K562 (cell line): ENCODE results near the gene PSMB7. TPM values are rescaled to one million over a fixed set of nuclear protein-coding genes. Genes with fewer than 3 reads are reported as not detected.

Experiments used
- ATAC-seq: fragments of 200-7000 bp; cut with Tn5 transposase; 3 replicates; pipeline ENCODE4 v1.9.1; 2020; ENCODE audit warnings: moderate library complexity
- BruUV-seq: library from RNA; stranded (reverse); fragments of 400-500 nt; replicated peaks from 2 replicates; lab custom pipeline; 2021; lab: Mats Ljungman, UMichigan
- CTCF ChIA-PET: fragments of 300-600 bp; formaldehyde crosslinking; extraction: SDS; loops from one replicate; lab custom pipeline; 2021; ENCODE audit warnings: low intra/inter-chr PET ratio; lab: Yijun Ruan, JAX
- POLR2A ChIA-PET: fragments of 300-600, 350-650 bp; sonication (Branson Sonifier 250); formaldehyde crosslinking; extraction: SDS; loops from one replicate; lab custom pipeline; 2021; ENCODE audit warnings: antibody characterized with exemption, inconsistent platforms; lab: Yijun Ruan, JAX
- DNase-seq, 4 experiments: peaks; one replicate each; pipeline versions ENCODE4 v3.0.0 to v3.0.0-alpha.2; 2011 to 2018; ENCODE audit warnings: low spot score in 3 of 4, mixed read lengths in 3 of 4; ENCODE audit errors: extremely low read depth in 1 of 4
- FAIRE-seq: peaks from 2 replicates; lab custom pipeline; 2011; peaks lifted over from hg19 to GRCh38; lab: Jason Lieb, UNC
- H2AFZ ChIP-seq: 2 replicates; pipeline ENCODE4 v1.6.0; 2011; ENCODE audit warnings: low read depth, low read length, control low read depth, inconsistent platforms
- H3K27ac ChIP-seq: fragments of 200-600 bp; 3 replicates; pipeline ENCODE4 v1.8.0; 2011; ENCODE audit warnings: low read depth, mild to moderate bottlenecking, control low read depth, inconsistent platforms, low read length, moderate library complexity, mixed read lengths; ENCODE audit errors: extremely low read depth
- H3K27me3 ChIP-seq, 2 experiments: fragments of 300-600 bp in 1 of 2; 2 replicates in 1 of 2; 3 replicates in 1 of 2; pipeline versions ENCODE4 v1.6.0 to v1.8.0; 2011; ENCODE audit warnings: inconsistent platforms in 2 of 2, low read length in 2 of 2, mild to moderate bottlenecking in 1 of 2, mixed read lengths in 1 of 2, moderate library complexity in 1 of 2; ENCODE audit not compliant: control insufficient read depth in 2 of 2, insufficient read depth in 2 of 2
- H3K36me3 ChIP-seq: fragments of 300-600 bp; 3 replicates; pipeline ENCODE4 v1.8.0; 2011; ENCODE audit warnings: mild to moderate bottlenecking, low read length, inconsistent platforms; ENCODE audit not compliant: control insufficient read depth, insufficient read depth
- H3K4me1 ChIP-seq, 2 experiments: fragments of 200-600 bp in 1 of 2; replicated peaks in 1 of 2; 2 replicates in 1 of 2; 3 replicates in 1 of 2; pipeline versions ENCODE4 v1.5.1 to v1.8.0; 2011; ENCODE audit warnings: inconsistent platforms in 2 of 2, low read length in 2 of 2, mild to moderate bottlenecking in 1 of 2, mixed read lengths in 1 of 2, moderate library complexity in 1 of 2; ENCODE audit not compliant: control insufficient read depth in 2 of 2, insufficient read depth in 2 of 2
- H3K4me2 ChIP-seq: 2 replicates; pipeline ENCODE4 v1.6.1; 2011; ENCODE audit warnings: low read length, control low read depth, inconsistent platforms, mixed read lengths; ENCODE audit not compliant: insufficient read depth
- H3K4me3 ChIP-seq: fragments of 200-600 bp; sonication (generic), shearing (Covaris generic); 2 replicates; pipeline ENCODE4 v1.5.1; 2016; ENCODE audit warnings: control low read depth, inconsistent platforms
- H3K79me2 ChIP-seq: fragments of 200-600 bp; 3 replicates; pipeline ENCODE4 v1.8.0; 2011; ENCODE audit warnings: low read length, inconsistent platforms; ENCODE audit not compliant: control insufficient read depth, insufficient read depth
- H3K9ac ChIP-seq, 2 experiments: 2 replicates each; pipeline versions ENCODE4 v1.6.0 to v1.6.1; 2011; ENCODE audit warnings: low read depth in 2 of 2, low read length in 2 of 2, control low read depth in 1 of 2, inconsistent platforms in 1 of 2, mild to moderate bottlenecking in 1 of 2, mixed read lengths in 1 of 2; ENCODE audit not compliant: insufficient read depth in 1 of 2
- H3K9me1 ChIP-seq: one replicate; pipeline ENCODE4 v1.6.0; 2011; ENCODE audit warnings: inconsistent platforms, mild to moderate bottlenecking, low read length, moderate library complexity; ENCODE audit not compliant: control insufficient read depth, insufficient read depth
- H3K9me3 ChIP-seq: replicated peaks from 2 replicates; pipeline ENCODE4 v1.5.1; 2011; ENCODE audit warnings: low read depth, low read length, inconsistent platforms; ENCODE audit not compliant: control insufficient read depth, insufficient read depth
- H4K20me1 ChIP-seq: replicated peaks from 2 replicates; pipeline ENCODE4 v1.6.1; 2011; ENCODE audit warnings: low read length, inconsistent platforms, mixed read lengths; ENCODE audit not compliant: control insufficient read depth, insufficient read depth
- CTCF ChIP-seq, 3 experiments: IDR thresholded peaks in 2 of 3; conservative IDR thresholded peaks in 1 of 3; 2 replicates each; pipeline ENCODE4 v1.5.1; 2011 to 2012; ENCODE audit warnings: low read length in 3 of 3, mild to moderate bottlenecking in 3 of 3, control low read depth in 2 of 3, improper control_type of control experiment in 1 of 3, inconsistent platforms in 1 of 3, low read depth in 1 of 3, mixed read lengths in 1 of 3, moderate library complexity in 1 of 3; ENCODE audit not compliant: insufficient read depth in 2 of 3
- ELF2 ChIP-seq: fragments of 250-450 bp; sonication (Bioruptor Pico); IDR thresholded peaks from 2 replicates; pipeline ENCODE4 v1.5.0; 2021; ENCODE audit warnings: mild to moderate bottlenecking
- RAD21 ChIP-seq, 2 experiments: fragments of 250-450 bp in 1 of 2; fragments of 450-650 bp in 1 of 2; sonication (Bioruptor Pico) in 1 of 2; formaldehyde crosslinking in 1 of 2; IDR thresholded peaks in 1 of 2; conservative IDR thresholded peaks in 1 of 2; 2 replicates each; pipeline versions ENCODE4 v1.4.0 to v1.8.0; 2020 to 2022; ENCODE audit warnings: mild to moderate bottlenecking in 2 of 2, moderate library complexity in 1 of 2
- WGBS: fragments of 100-300 bp; shearing (Covaris generic); methylation state at CpG from one replicate; pipeline ENCODE4 v1.1.6; 2016; ENCODE audit warnings: low coverage, mixed read lengths; ENCODE audit not compliant: insufficient coverage; ENCODE audit errors: missing lambda C conversion rate; 5-methylcytosine and 5-hydroxymethylcytosine counted together
- in situ Hi-C: fragments of 300-500 bp; cut with MboI; formaldehyde crosslinking; loops from 4 replicates; pipeline ENCODE4 v1.15.0; 2018; ENCODE audit warnings: inconsistent platforms, mixed read lengths
- intact Hi-C: fragments of 100-400 bp; cut with micrococcal nuclease; formaldehyde crosslinking; loops from 2 replicates; pipeline ENCODE4 v1.14.2; 2022
- polyA plus RNA-seq, 8 experiments: library from polyadenylated mRNA; depleted of rRNA in 4 of 8; stranded (reverse) in 5 of 8; unstranded in 3 of 8; fragments of >200 nt; fragmentation: Nextera tagmentation in 2 of 8; fragmentation: Illumina TruSeq in 1 of 8; extraction: Ambion mirVana in 2 of 8; extraction: Trizol in 1 of 8; gene quantifications; 2 replicates each; pipeline versions ENCODE4 v1.2.1 to v1.2.3, GENCODE V29; 2011 to 2014; ENCODE audit warnings: inconsistent platforms in 1 of 8, missing spikeins in 1 of 8
- total RNA-seq, 7 experiments: library from RNA; depleted of rRNA in 6 of 7; stranded (reverse); fragments of >200 nt in 6 of 7; fragmentation: Illumina TruSeq in 2 of 7; extraction: Trizol in 2 of 7; gene quantifications; 2 replicates each; pipeline versions ENCODE4 v1.2.1 to v1.2.3, GENCODE V29; 2011 to 2021; ENCODE audit warnings: low replicate concordance in 1 of 7

The PSMB7 gene
- total and polyA plus RNA-seq, 9 of the 15 experiments (the other 6 are each of a cell fraction or from before 2014, with no cell fraction given) = 321 to 978 (median 407) TPM

GRCh38 chr9:124410321-124410913 is 4.8 kb downstream of the PSMB7 start:
- intact Hi-C loops (no loop called here), in situ Hi-C loops (loop anchor here (25.0 kb wide), 1 partner anchor 302 kb away; no protein-coding TSS in a partner anchor)
- FAIRE-seq (no peak), DNase-seq (no peak), ATAC-seq (no peak)
- Histone ChIP-seq H4K20me1 (no peaks in the 10 kb centered on the region; the same call in 1 of the 2 replicates), H3K4me1 (peaks cover 0 to 5% of the 10 kb centered on the region in 2 experiments; a peak in 1 of 5 replicates), H3K27ac (no peak overlapping the region), H3K79me2 (peaks cover 75% of the 10 kb centered on the region), H3K36me3 (peaks cover 90% of the 10 kb centered on the region), H2AFZ (no peak overlapping the region), H3K9me1 (no peaks in the 10 kb centered on the region), H3K4me2 (no peak overlapping the region), H3K4me3 (no peak overlapping the region), H3K27me3 (no peaks in the 10 kb centered on the region), H3K9me3 (no peaks in the 10 kb centered on the region), H3K9ac (no peak overlapping the region)
- ChIA-PET CTCF (no interaction called here), POLR2A (interaction anchor here (1.4 to 1.7 kb wide), 3 partner anchors 9 to 20 kb away, joined by 4 to 7 read pairs (median 5); no protein-coding TSS in a partner anchor)
- no TSS peak for BruUV-seq
- no peak for TF ChIP-seq ELF2 (CRISPR knock-in tag)
- TF ChIP-seq CTCF (IDR thresholded peaks at IDR 0.05 in 2 of 3, conservative IDR thresholded peaks at IDR 0.05 in 1 of 3; ENCODE audit: insufficient read depth in 2 of 3, low read depth in 1 of 3, low read length in 3 of 3) = peak in 1 of 3 experiments; percentile 39; a peak in 3 of 6 replicates
- TF ChIP-seq RAD21 (CRISPR knock-in tag; conservative IDR thresholded peaks at IDR 0.05 in 1 of 2, IDR thresholded peaks at IDR 0.05 in 1 of 2) = peak in 1 of 2 experiments; percentile 8; a peak in 1 of 4 replicates
- 58% methylated on average over 3 of the region's 3 CpGs for WGBS
